ENCODE data around the gene HDAC4.

HDAC4 gene

GRCh38 chr2:239020541-239021041 lies 380.2 kb downstream of the HDAC4 start:
- Histone ChIP-seq H3K9me3 (no peaks in the 10 kb centered on the region), H3K4me1 (ENCODE audit: control insufficient read depth in 1 of 2, insufficient read depth in 1 of 2, low read depth in 1 of 2, low read length in 1 of 2) (no peaks in the 10 kb centered on the region), H3K27ac (no peak overlapping the region), H3K4me3 (ENCODE audit: low read depth in 1 of 2, low read length in 1 of 2) (no peak overlapping the region), H3K27me3 (peaks cover 8% of the 10 kb centered on the region), H3K36me3 (no peaks in the 10 kb centered on the region)
- no peak for TF ChIP-seq CTCF (IDR thresholded peaks at IDR 0.05)

- Histone ChIP-seq H3K9me3 (no peaks in the 10 kb centered on the region), H3K36me3 (no peaks in the 10 kb centered on the region), H3K4me1 (ENCODE audit: control insufficient read depth in 1 of 2, insufficient read depth in 1 of 2, low read depth in 1 of 2, low read length in 1 of 2) (no peaks in the 10 kb centered on the region), H3K4me3 (ENCODE audit: low read depth in 1 of 2, low read length in 1 of 2) (no peak overlapping the region), H3K27me3 (peaks cover 8% of the 10 kb centered on the region), H3K27ac (no peak overlapping the region)
- no peak for TF ChIP-seq CTCF (IDR thresholded peaks at IDR 0.05)
Observed at GRCh38 chr2:239019183-239019581, 381.6 kb downstream of the HDAC4 start.

GRCh38 chr2:239018271-239019182 lies 382.3 kb downstream of the HDAC4 start:
- Histone ChIP-seq H3K9me3 (no peaks in the 10 kb centered on the region), H3K4me1 (ENCODE audit: control insufficient read depth in 1 of 2, insufficient read depth in 1 of 2, low read depth in 1 of 2, low read length in 1 of 2) (no peaks in the 10 kb centered on the region), H3K36me3 (no peaks in the 10 kb centered on the region), H3K27ac (no peak overlapping the region), H3K27me3 (peaks cover 8% of the 10 kb centered on the region), H3K4me3 (ENCODE audit: low read depth in 1 of 2, low read length in 1 of 2) (no peak overlapping the region)
- no peak for TF ChIP-seq CTCF (IDR thresholded peaks at IDR 0.05)

- Histone ChIP-seq H3K4me1 (ENCODE audit: control insufficient read depth in 1 of 2, insufficient read depth in 1 of 2, low read depth in 1 of 2, low read length in 1 of 2) (no peaks in the 10 kb centered on the region), H3K9me3 (no peaks in the 10 kb centered on the region), H3K36me3 (no peaks in the 10 kb centered on the region), H3K27me3 (peaks cover 8% of the 10 kb centered on the region), H3K27ac (no peak overlapping the region), H3K4me3 (ENCODE audit: low read depth in 1 of 2, low read length in 1 of 2) (no peak overlapping the region)
- TF ChIP-seq CTCF (IDR thresholded peaks at IDR 0.05) = no peak
Observed at GRCh38 chr2:239017491-239018098, 383.2 kb downstream of the HDAC4 start.

GRCh38 chr2:239015901-239016675 lies 384.7 kb downstream of the HDAC4 start:
- Histone ChIP-seq H3K27ac (no peak overlapping the region), H3K4me1 (ENCODE audit: control insufficient read depth in 1 of 2, insufficient read depth in 1 of 2, low read depth in 1 of 2, low read length in 1 of 2) (no peaks in the 10 kb centered on the region), H3K27me3 (peaks cover 8% of the 10 kb centered on the region), H3K4me3 (ENCODE audit: low read depth in 1 of 2, low read length in 1 of 2) (no peak overlapping the region), H3K36me3 (no peaks in the 10 kb centered on the region), H3K9me3 (no peaks in the 10 kb centered on the region)
- TF ChIP-seq CTCF (IDR thresholded peaks at IDR 0.05) = no peak
